Bronchial epithelial cell (primary cell): Measurements from ENCODE around the gene LPIN3. TPM values are rescaled to one million over a fixed set of nuclear protein-coding genes. Genes with fewer than 3 reads are reported as not detected.

Experiments used
- DNase-seq: peaks from one replicate; pipeline ENCODE4 v3.0.0-alpha.2; 2010; ENCODE audit warnings: low read depth
- FAIRE-seq: peaks from 2 replicates; lab custom pipeline; 2011; peaks lifted over from hg19 to GRCh38; lab: Jason Lieb, UNC
- H3K27me3 ChIP-seq: 2 replicates; pipeline ENCODE4 v1.5.1; 2011; ENCODE audit warnings: low read length; ENCODE audit not compliant: control insufficient read depth, insufficient read depth
- H3K36me3 ChIP-seq: 2 replicates; pipeline ENCODE4 v1.5.1; 2011; ENCODE audit warnings: low read length; ENCODE audit not compliant: control insufficient read depth, insufficient read depth
- H3K4me3 ChIP-seq: 2 replicates; pipeline ENCODE4 v1.5.1; 2011; ENCODE audit warnings: mild to moderate bottlenecking, low read depth, low read length, control low read depth
- CTCF ChIP-seq: IDR thresholded peaks from 2 replicates; pipeline ENCODE4 v1.5.1; 2011; ENCODE audit warnings: mild to moderate bottlenecking, moderate library complexity, low read length, control low read depth, inconsistent platforms; ENCODE audit not compliant: insufficient read depth, severe bottlenecking
- total RNA-seq: library from RNA; depleted of rRNA; stranded (reverse); fragments of >200 nt; gene quantifications from 2 replicates; pipeline ENCODE4 v1.2.1, GENCODE V29; 2014

Gene LPIN3
- total RNA-seq, 1 donor from 2014 or later, result 3.9 TPM

DNA sequence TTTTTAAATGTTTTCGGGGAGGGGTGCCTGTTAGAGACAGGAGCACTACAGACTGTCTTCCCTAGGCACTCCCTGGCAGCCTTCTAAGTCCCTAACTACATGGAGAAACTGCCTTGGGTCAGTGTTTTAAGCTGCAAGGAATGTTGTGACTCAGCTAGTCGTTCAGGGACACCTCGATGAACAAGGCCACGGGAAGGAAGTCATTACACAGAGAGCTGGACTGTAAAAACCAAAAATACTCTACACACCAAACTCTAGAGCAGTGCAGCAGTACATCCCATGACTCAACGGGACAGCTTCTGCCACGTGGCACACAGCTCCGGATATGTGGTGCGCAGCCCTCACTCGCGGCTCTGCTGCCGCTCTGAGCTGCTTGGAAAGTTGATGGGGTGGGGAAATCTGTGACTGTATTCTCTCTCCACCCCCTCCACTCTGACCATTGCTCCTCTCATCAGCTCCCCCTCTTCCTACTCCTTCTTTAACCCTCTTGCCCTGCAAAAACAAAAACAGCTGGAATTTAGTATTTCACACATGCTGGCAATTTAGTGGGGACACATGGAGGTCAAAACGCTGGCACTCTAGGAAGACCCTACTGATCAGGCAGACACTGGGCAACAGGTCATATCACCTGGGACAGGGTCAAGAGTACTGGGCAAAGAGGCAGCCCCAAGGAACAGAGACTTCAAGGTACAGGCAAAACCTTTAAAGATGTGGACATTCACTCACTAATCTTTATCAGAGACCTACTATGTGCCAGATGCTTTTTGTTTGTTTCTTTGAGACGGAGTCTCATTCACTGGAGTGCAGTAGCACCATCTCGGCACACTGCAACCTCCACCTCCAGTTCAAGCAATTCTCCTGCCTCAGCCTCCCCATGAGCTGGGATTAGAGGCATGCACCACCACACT is 10.9 kb upstream of the LPIN3 start:
- peak; percentile 97 for DNase-seq
- Histone ChIP-seq H3K4me3 (no peak overlapping the region), H3K36me3 (no peaks in the 10 kb centered on the region), H3K27me3 (no peaks in the 10 kb centered on the region)
- FAIRE-seq, result no peak
- no peak for TF ChIP-seq CTCF

DNA sequence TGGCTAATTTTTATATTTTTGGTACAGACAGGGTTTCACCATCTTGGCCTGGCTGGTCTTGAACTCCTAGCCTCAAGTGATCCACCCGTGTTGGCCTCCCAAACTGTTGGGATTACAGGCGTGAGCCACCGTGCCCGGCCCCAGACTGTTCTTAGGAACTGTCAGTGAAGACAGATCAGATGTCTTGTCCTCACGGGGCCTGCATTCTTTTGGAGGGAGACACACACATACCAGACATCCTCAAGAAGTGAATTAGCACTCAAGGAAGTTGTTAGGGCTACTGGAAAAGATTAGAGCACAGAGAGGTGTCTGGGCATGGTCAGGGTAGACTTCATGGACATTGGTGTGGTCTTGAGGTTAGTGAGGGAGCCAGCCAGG is 10.3 kb upstream of the LPIN3 start:
- FAIRE-seq (no peak), DNase-seq (peak; percentile 33)
- no peak overlapping the region for H3K4me3 ChIP-seq
- TF ChIP-seq CTCF, result no peak
- H3K36me3 ChIP-seq, result no peaks in the 10 kb centered on the region
- no peaks in the 10 kb centered on the region for H3K27me3 ChIP-seq

DNA sequence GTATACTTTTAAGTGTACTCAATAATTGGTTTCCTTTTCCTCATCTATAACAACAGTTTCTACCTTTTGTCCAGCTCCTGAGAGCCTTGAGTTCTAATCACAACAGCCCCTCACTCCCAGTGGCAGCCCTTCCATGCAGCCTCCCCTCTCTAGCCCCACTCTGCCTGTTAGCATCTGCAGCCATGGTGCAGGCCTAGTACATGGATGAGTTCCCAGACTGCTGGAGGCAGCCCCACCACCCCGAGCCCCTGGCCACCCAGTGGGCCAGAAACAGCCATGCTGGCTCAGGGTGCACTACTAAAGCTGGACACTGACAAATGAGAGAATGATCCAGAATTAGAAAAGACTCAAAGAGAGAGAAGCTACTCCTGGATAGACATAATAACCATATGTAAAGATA is 9.7 kb upstream of the LPIN3 start:
- DNase-seq, result no peak
- no peak overlapping the region for H3K4me3 ChIP-seq
- FAIRE-seq, result no peak
- TF ChIP-seq CTCF, result no peak
- H3K27me3 ChIP-seq, result no peaks in the 10 kb centered on the region
- no peaks in the 10 kb centered on the region for H3K36me3 ChIP-seq

- no peak for TF ChIP-seq CTCF
- no peaks in the 10 kb centered on the region for H3K36me3 ChIP-seq
- H3K4me3 ChIP-seq, result no peak overlapping the region
- FAIRE-seq, result no peak
- no peaks in the 10 kb centered on the region for H3K27me3 ChIP-seq
- DNase-seq, result no peak
These were observed 8.9 kb upstream of the LPIN3 start for GRCh38 chr20:41331731-41332130.

DNA sequence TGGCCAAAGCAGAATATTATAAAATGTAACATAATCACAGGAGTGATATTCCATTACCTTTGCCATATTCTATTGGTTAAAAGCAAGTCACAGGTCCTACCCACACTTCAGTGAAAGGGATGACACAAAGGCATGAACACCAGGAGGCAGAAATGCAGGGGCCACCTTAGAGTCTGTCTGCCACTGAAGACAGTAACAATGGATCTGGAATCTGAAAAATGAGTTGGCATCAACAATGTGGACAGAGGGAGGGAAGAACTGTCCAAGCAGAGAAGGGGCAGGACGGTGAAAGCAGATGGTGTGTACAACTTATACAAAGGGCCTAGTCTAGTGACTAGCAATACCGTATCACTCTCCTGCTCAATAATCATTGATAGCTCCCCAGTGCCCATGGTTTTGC is 6.6 kb upstream of the LPIN3 start:
- no peaks in the 10 kb centered on the region for H3K36me3 ChIP-seq
- no peak for DNase-seq
- no peaks in the 10 kb centered on the region for H3K27me3 ChIP-seq
- FAIRE-seq, result no peak
- no peak overlapping the region for H3K4me3 ChIP-seq
- no peak for TF ChIP-seq CTCF
